HS-27A (cell line): ENCODE measurements around the gene MOV10L1.
"Not testable (repeated sequence)": the region's sequence is repeated elsewhere in the genome, so short reads cannot be mapped to it uniquely, and the experiment has no call there.

Experiments used
- DNase-seq: peaks from one replicate; pipeline ENCODE4 v3.0.0-alpha.2; 2012; ENCODE audit warnings: low read depth, missing footprints

MOV10L1 gene

GRCh38 chr22:50078246-50078645 lies 11.6 kb upstream of the MOV10L1 start:
- no peak for DNase-seq

DNA sequence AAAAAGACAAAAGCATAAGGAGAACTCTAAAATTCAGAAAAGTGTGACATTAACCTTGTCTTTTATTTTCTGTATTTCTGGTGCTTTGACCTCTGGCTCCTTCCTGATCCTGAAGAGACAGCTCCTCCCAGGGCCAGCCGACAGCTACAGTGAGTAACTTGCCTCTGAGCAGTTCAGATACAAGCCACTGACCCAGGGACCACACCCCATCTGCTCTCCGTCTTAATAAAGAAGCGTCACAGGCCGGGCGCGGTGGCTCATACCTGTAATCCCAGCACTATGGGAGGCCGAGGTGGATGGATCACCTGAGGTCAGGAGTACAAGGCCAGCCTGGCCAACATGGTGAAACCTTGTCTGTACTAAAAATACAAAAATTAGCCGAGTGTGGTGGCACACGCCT lies 11.0 kb upstream of the MOV10L1 start:
- no peak for DNase-seq

GRCh38 chr22:50080077-50080465 lies 9.7 kb upstream of the MOV10L1 start:
- no peak for DNase-seq

- no peak for DNase-seq
These were observed 8.2 kb upstream of the MOV10L1 start for GRCh38 chr22:50081426-50082196.

GRCh38 chr22:50082197-50082715 lies 7.5 kb upstream of the MOV10L1 start:
- DNase-seq = no peak

GRCh38 chr22:50082961-50083461 lies 6.8 kb upstream of the MOV10L1 start:
- no peak for DNase-seq

- no peak for DNase-seq
These were observed 6.2 kb upstream of the MOV10L1 start for GRCh38 chr22:50083462-50084079.

- DNase-seq = no peak
These were observed 5.7 kb upstream of the MOV10L1 start for GRCh38 chr22:50084080-50084477.

DNA sequence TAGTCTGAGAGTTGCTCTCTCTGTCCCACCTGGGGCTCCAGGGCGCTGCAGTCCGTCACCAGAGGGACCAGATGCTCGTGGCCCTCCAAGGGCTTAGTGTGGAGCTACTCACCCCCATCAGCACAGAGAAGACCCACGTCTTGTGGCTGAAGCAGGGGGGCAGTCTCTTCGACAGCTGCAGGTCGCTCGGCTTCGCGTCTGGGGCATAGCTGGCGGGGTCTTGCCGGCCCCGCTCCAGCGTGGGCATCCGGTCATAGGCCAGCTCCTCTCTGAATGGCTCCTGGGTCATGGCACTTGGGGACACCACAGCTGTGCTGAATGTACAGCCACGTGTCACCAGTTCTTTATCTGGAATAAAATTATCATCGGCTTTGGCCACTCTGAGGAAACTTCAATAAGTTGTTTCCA lies 5.2 kb upstream of the MOV10L1 start:
- no peak for DNase-seq

DNA sequence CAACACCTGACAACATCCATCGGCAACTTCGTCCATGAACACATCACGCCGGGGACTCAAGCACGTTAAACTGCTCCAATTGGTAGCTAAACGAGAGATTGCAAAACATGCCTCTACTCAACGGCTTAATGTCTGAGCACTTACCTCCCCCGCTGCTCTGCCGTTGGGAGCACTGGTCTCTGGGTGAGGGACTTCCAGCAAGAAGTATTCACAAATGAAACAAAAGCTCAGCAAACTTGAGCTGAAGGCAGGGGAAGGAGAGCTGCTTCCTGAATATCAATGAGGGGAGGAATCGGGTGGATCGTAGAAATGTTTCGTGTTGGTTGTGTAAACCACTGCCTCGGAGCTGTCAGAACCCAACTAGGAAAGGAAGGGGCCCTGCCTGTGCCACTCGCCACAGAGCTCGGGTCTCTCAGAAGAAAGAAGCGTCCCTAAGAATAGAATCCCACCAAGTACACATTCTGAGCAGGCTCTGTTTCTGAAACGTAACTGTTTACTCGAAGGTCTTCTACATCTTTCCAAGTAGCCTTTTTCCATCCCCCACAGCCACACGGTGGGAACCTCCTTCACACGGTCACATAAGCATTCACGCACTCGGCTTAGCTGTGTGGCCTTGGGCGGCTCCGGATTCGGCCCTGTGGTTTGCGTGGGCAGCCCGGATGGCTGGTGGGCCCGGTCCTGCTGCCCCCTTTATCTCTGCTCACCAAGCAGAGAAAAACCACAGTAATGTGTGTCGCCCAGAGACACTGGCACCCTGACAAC lies 4.4 kb upstream of the MOV10L1 start, which contains the start of gene MLC1:
TSS of gene MLC1 (minus strand) at position 216 of the 762 bp plus-strand sequence. CDS start 524 bp downstream, outside the sequence.
- no peak for DNase-seq

DNA sequence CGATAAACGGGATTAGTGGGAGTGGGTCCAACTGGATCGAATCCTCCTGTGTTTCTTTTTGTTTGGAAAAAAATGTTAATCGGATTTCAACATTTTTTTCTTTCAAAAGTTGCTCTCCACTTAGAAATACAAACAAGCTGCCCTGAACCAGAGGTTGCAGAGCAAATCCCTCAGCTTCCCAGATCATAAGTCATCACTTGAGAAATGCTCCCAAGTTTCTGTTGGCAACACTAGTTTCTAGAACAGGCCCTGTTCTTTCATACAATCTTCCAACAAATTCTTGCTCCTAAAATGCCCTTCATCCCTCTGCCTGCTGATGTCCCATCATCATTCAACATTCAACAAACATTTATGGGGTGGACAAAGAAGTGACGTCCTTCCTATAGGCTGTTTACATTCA lies 3.3 kb upstream of the MOV10L1 start:
- DNase-seq = no peak

DNA sequence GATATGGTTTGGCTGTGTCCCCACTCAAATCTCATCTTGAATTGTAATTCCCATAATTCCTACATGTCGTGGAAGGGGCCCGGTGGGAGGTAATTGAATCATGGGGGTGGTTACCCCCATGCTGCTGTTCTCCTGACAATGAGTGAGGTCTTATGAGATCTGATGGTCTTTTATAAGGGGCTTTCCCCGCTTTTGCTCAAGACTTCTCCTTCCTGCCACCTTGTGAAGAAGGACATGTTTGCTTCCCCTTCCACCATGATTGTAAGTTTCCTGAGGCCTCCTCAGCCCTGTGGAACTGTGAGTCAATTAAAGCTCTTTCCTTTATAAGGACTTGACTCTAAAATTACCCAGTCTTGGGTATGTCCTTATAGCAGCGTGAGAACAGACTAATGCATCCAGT lies 2.8 kb upstream of the MOV10L1 start:
- DNase-seq = not testable (repeated sequence)

DNA sequence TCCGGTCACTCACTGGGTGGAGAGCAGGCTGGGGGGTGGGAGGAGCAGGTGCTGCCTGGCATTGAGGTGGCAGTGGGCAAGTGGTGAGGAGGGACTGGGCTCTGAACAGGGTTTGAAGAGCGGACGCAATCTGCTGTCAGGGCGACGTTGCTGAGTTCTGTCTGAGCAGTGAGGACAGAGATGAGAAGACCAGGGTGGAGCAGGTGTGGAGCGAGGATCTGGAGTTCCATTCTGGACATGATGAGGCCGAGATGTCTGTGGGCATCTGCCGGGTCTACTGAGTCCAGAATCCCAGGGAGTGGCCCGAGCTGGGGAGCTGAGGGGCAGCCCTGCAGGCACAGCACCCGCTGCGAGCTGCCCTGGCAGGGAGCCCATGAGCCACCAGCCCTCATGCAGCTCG lies 2.2 kb upstream of the MOV10L1 start:
- no peak for DNase-seq

- no peak for DNase-seq
These were observed 1.7 kb upstream of the MOV10L1 start for GRCh38 chr22:50088096-50088495.

GRCh38 chr22:50089231-50089630 lies 575 bp upstream of the MOV10L1 start:
- DNase-seq = no peak

DNA sequence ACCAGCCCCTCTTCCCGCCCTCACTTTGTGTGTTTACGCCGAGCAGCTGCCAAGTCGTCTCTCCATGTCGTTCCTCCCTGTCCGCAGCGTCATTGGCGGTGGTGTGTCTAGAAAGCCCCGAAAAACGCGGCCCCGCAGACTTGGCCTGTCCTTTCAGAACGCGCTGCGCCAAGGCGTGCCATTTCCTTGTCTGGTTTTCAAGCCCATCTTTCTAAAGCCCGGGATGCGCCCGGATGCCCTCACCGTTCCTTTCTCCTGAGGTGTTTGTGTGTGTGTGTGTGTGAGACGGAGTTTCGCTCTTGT lies 557 bp downstream of the MOV10L1 start:
- DNase-seq = no peak

DNA sequence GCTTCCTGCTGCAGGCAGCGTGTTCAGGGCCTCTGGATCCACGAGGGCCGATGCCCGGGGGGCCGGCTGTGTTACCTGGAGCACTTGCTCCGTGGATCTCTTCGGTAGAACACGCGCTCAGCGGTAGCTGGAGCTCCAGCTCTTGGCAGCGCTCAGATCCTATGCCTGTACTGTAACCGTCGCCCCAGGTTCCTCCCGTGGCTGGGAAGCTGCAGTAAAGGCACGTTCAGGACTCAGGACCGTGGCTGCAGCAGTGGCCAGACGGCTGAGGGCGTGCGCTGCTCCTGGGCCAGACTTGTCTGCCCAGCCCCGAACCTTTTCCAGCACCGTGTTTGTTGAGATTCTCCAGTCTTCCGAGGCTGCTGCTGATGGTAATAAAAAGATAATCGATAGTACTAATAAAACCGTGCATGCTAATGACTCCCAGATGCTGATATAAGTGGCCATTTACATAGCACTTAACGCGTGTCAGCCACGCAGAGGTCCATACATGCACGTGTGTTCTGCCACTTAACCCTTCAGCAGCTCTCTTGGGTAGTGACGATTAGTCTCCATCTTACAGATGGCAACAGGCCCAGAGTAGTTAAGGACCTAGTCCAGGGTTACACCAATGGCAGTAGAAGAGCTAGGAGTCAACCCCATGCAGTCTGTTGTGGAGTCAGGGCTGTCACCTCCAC lies 1.4 kb downstream of the MOV10L1 start:
- DNase-seq = no peak

DNA sequence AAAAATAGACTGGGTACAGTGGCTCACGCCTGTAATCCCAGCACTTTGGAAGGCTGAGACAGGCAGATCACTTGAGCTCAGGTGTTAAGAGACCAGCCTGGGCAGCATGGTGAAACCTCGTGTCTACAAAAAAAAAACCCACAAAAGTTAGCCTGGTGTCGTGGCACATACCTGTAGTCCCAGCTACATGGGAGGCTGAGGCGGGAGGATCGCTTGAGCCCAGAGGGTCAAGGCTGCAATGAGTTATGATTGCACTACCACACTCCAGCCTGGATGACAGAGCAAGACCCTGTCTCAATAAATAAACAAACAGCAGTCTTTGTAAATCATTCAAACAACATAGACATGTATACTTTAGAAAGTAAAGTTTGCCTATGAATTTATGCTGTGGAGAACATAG lies 2.5 kb downstream of the MOV10L1 start:
- DNase-seq = no peak

DNA sequence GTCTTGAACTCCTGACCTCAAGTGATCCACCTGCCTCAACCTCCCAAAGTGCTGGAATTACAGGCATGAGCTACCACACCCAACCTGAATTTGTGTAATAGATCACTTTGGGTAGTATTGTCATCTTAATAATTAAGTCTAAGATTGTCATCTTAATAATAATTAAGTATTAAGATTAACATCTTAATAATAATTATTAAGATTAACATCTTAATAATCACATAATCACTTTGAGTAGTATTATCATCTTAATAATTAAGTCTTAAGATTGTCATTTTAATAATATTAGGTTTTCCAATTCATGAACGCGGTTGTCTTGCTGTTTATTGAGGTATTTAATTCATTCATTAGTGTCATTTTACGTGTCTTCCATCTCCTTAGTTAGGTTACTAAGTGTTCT lies 8.2 kb downstream of the MOV10L1 start:
- DNase-seq = no peak

DNA sequence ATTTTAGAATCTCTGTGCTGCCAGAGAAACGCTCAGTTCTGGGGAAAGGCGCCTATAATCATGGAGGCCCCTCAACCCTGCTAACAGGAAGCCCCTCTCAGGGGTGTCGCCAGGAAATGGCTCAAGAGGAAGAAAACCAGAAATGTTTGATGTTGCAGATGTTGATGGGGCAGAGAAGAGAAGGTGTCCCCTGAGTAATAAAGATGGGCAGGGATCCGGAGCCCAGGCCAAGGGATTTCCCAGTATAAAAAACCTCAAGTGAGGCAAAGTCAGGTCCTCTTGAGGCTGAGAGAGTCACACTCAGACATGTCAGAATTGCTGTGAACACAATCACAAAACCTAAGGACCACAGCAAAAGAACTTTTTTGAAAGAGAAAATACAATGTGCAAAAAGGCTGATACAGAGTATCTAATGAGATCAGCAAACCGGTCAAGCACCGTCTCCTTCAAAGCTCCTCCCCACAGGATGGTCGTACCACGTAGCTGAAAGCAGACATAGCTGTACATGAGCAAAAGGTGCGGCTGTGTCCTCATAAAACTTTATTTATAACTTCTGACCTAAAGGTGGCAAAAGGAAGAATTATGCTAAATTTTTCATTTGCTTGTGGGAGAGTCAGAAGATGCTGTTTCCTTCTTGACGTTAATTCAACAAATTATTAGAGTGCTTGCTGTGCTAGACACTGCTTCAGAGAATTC lies 12.2 kb downstream of the MOV10L1 start:
- no peak for DNase-seq

GRCh38 chr22:50102946-50103345 lies 13.1 kb downstream of the MOV10L1 start:
- no peak for DNase-seq

DNA sequence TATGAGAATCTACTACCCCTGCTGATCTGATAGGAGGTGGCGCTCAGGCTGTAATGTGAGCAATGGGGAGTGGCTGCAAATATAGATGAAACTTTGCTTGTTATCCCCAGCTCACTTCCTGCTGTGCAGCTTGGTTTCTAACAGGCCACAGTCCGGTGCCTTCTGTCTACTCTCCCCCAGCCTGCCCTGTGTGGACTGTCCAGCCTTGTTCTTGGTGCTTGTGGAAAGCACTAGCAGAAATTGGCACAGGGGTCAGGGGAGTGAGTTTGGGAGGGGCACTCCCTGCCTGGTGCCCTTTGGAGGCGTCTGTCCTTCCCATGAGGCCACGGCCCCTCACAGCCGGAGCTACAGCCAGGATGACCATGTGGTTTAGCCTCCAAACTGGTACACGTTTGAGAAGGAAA lies 14.3 kb downstream of the MOV10L1 start:
- no peak for DNase-seq
